NCI-H748 (cell line): Measurements from ENCODE around the gene OR1K1.

Source experiments
- DNase-seq: peaks from one replicate; lab custom pipeline; 2025; ENCODE audit not compliant: unreplicated experiment; lab: John Stamatoyannopoulos, UW

The OR1K1 gene

GRCh38 chr9:122800066-122801060 is at the start of gene OR1K1:
Gene OR1K1 (plus strand): TSS chr9:122800123. CDS start chr9:122800123, 0 bp downstream.
- DNase-seq = no peak

GRCh38 chr9:122754825-122755224 is 45.1 kb upstream of the OR1K1 start:
- no peak for DNase-seq

DNA sequence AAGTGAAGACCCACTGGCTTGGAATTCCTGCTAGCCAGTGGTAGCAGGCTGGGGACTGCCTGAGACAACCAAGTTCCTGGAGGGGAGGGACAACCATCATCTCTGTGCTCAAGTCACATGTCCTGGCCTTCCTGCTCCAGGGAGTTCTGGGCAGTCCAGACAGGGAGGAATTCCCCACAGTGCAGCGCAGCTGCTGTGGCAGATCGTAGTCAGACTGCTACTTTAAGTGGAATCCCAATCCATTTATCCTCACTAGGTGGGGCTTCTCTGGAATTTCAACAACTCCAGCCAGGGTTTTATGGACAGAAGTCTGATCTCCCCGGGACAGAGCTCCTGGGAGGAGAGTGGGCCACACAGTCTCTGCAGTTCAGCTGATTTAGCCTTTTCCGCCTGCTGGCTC is 32.1 kb upstream of the OR1K1 start:
- DNase-seq = no peak

DNA sequence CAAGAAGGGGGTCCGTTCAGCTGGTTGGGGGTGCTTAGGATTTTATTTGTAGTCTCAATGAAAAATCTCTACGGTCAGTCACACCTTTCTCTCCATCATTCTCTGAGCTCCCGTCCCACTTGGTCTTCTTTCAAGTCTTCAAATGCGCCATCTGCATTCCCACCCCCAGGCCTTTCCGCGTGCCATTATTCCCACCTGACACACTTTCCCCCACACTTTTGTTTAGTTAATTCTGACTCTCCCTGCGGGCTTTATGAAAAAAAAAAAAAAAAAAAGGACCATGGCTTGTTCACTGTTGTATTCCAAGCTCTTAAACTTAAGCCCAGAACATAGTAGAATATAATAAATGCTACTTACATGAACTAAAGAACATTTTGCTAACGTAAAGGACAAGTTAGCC is 22.9 kb upstream of the OR1K1 start:
- DNase-seq = no peak

DNA sequence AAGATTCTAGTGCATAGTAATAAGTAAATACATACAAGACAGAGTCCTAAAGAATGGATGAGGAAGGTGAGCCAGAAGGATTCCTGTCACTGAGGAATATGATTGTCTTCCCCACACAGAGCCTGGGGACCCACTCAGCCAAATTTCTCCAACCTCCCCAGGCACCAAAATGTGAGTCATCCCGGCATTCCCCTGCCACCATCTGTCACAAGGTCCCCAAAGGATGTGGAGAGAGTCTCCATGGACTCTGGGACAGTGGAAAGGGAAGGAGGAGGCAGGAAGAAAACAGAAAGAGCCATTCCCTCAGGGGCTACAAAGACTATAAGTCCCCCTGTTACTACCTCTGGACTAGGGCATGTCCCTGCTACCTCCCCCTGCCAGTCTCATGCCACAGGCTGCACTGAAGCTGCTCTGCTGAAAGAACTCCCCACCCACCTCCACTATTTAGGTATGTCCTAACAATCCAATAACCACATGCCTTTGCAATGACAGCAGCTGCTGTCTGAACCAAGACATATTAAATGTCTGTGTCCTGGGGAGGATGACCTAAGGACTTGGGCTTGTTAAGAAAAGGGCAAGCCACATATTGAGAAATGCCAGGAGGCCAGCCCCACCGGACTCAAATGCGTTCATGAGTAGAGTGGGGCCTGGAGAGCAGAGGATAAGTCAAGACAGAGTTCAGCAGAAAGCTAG is 21.8 kb upstream of the OR1K1 start:
- no peak for DNase-seq

DNA sequence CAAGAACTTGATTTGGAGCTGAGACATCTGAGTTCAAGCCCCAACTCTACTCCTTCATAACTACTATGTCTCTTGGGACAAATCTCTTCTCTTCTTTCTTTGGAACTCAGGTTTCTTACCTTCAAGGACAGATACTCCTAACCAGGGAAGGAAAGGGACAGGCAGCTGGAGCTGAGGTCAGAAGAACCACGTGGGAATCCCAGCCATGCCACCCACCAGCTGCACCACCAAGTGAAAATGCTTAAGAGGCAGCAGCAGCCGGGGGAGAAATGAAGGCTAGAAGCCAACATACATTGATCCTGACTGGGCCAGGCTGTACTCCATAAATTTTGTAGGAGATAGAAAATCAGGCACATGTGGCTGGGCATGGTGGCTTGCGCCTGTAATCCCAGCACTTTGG is 20.7 kb upstream of the OR1K1 start:
- DNase-seq = no peak

- no peak for DNase-seq
Observed at GRCh38 chr9:122780026-122780425, 19.9 kb upstream of the OR1K1 start.

- DNase-seq = no peak
Observed at GRCh38 chr9:122781671-122782070, 18.3 kb upstream of the OR1K1 start.

GRCh38 chr9:122785269-122785668 is 14.7 kb upstream of the OR1K1 start:
- DNase-seq = no peak

GRCh38 chr9:122786338-122786737 is 13.6 kb upstream of the OR1K1 start:
- no peak for DNase-seq

DNA sequence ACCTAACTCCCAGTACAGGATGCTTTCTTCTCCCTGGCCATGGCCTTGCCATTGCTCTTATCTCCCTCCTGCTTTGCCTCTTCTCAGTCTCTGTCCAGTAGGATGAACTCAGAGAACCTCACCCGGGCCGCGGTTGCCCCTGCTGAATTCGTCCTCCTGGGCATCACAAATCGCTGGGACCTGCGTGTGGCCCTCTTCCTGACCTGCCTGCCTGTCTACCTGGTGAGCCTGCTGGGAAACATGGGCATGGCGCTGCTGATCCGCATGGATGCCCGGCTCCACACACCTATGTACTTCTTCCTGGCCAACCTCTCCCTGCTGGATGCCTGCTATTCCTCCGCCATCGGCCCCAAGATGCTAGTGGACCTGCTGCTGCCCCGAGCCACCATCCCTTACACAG is 11.1 kb upstream of the OR1K1 start, which contains the start of gene OR5C1:
OR5C1 (plus strand) TSS at position 103 of the 400 bp plus-strand sequence; CDS start at position 103, 0 bp downstream.
- no peak for DNase-seq

DNA sequence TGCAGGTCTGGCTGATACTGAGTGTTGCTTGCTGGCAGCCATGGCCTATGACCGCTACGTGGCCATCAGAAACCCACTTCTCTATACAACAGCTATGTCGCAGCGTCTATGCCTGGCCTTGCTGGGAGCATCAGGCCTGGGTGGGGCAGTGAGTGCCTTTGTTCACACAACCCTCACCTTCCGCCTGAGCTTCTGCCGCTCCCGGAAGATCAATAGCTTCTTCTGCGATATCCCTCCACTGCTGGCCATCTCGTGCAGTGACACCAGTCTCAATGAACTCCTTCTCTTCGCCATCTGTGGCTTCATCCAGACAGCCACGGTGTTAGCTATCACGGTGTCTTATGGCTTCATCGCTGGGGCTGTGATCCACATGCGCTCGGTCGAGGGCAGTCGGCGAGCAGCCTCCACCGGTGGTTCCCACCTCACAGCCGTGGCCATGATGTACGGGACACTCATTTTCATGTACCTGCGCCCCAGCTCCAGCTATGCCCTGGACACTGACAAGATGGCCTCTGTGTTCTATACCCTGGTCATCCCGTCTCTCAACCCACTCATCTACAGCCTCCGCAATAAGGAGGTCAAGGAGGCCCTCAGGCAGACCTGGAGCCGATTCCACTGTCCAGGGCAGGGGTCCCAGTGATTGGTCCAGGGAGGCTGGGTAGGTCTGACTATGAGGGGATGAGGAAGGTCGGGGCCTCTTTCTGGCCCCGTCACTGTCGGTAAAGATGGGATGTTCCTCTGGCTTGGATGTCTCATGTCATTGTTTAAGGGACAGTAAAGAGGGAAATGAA is 10.5 kb upstream of the OR1K1 start:
- no peak for DNase-seq

DNA sequence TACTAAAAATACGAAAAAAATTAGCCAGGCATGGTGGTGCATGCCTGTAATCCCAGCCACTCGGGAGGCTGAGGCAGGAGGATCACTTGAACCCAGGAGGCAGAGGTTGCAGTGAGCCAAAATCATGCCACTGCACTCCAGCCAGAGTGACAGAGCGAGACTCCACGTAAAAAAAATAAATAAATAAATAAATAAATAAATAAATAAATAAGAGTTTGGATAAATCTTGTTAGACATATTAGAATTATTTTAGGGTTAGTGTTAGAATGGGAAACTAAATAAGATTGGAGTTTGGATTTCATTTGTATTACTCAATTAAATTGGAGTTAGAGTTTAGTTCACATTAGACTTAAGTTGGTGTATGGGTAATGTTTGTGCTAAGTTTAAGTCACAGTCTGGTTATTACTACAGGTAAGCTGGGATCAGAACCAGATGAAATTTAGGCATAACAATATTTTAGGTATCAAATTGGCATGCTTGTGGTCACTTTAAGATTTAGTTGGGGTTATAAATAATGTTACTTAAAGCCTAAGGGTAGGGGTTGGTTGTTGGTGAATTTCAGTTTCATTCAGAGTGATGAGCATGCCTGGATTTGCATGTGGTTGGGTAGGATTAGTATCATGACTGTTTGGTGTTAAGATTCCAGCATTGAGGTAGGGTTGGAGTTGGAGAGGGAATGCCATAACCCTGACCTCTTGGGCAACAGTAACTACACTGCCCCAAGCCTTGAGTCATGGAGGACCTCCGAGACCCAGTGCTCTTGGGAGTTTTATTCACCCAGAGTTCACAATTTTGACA is 7.9 kb upstream of the OR1K1 start:
- no peak for DNase-seq

DNA sequence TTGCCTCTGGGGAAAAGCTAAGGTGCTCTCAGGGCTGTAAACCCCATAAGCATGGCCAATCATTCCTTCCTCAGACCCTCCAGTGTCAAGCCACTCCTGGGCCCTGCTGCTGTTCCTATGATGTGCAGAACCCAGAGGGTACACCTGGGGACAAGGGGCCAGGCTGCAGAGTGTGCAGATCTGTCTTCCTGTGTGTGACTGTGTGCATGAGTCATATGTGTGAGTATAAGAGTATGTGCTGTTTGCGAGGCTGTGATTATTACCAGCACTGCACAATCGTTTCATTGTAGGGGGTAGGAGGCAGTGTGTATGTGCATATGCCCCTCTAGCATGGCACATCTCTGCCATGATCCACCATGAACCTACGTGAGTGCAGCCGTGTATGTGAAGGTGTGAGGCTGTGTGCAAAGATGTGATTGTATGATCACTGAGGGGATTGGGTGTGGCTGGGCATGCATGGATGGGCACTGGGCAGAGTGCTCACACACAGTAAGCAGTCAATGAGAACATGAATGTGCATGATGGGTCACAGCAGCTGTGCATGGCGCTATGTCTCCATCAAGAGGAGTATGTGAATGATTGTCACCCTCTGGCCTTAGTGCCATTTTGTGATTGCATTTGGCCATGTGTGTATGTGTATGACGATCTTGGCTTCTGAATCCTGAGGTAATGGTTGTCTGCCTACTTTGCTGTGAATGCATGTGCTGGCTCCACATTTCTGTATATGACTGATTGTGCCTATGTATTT is 2.4 kb upstream of the OR1K1 start:
- peak; percentile 40 for DNase-seq

- DNase-seq = no peak
Observed at GRCh38 chr9:122806661-122807060, 6.7 kb downstream of the OR1K1 start.

DNA sequence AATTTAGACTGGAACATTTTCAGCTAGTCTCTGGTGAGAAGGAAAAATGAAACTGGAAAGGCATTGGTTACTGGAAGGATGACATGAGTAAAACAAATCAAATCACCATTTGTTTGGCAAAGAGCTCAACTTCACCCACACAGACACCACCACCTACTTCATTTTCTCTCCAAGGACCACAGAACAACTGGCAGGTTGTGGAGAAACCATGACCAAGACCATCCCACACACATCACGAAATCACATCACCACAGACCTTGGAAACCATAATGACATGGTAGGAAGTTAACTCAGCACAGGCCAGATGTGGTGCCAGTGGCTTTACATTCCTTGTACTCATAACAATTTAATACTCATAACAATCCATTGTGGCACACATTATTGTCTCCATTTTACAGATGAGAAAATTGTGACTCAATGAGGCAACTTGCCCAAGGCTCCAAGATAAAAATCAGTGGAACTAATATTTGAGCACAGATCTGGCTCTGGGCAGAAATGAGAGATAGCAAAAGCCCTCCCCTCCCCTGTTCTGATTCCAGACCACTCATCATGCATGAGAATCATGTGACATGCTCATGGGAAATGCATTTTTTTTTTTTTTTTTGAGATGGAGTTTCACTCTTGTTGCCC is 7.5 kb downstream of the OR1K1 start:
- DNase-seq = no peak

DNA sequence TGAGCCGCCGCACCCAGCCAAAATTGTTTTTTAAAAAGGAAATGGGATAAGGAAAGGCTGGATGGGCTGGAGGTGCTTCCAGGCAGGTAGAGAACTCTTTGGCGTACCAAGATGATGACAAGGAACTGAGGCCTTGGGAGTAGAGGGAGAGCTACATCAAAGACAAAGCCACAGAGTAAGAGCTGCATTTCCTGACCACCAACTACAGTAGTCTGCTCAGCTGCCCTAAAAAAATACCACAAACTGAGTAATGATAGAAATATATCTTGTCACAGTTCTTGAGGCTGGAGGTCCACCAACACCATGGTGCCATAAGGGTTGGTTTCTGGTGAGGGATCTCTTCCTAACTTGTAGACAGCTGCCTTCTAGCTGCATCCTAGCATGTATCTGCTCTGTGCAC is 8.2 kb downstream of the OR1K1 start:
- DNase-seq = no peak

- DNase-seq = peak; percentile 95
Observed at GRCh38 chr9:122809261-122809660, 9.3 kb downstream of the OR1K1 start.

- DNase-seq = peak; percentile 87
Observed at GRCh38 chr9:122810306-122810946, 10.5 kb downstream of the OR1K1 start.
